WTC11 (cell line): Measurements from ENCODE around the gene PAK1. TPM values are rescaled to one million over a fixed set of nuclear protein-coding genes. Genes with fewer than 3 reads are reported as not detected.
A peak's percentile ranks its signal among the peaks of the same experiment; 100 is the strongest.

ENCODE experiments used
- ATAC-seq: fragments of 200-7000 bp; cut with Tn5 transposase; 2 replicates; pipeline ENCODE4 v1.10.0; 2021; ENCODE audit warnings: mild to moderate bottlenecking, moderate library complexity
- CTCF ChIA-PET: fragments of 300-600 bp; sonication (Branson Sonifier 250); formaldehyde crosslinking; loops from one replicate; lab custom pipeline; 2021; ENCODE audit warnings: antibody characterized with exemption; lab: Charles Lee
- POLR2A ChIA-PET: fragments of 350-600 bp; sonication (Branson Sonifier 250); formaldehyde crosslinking; loops from one replicate; lab custom pipeline; 2021; ENCODE audit warnings: antibody characterized with exemption; lab: Charles Lee
- DNase-seq: peaks from one replicate; pipeline ENCODE4 v3.0.0; 2021; ENCODE audit warnings: low spot score
- H3K27ac Mint-ChIP-seq: 2 replicates; pipeline ENCODE4 v1.8.0; 2021; ENCODE audit warnings: mixed read lengths
- H3K27me3 Mint-ChIP-seq: 2 replicates; pipeline ENCODE4 v1.8.0; 2021; ENCODE audit warnings: low read depth, mild to moderate bottlenecking, moderate library complexity, mixed read lengths
- H3K36me3 Mint-ChIP-seq: 2 replicates; pipeline ENCODE4 v1.8.0; 2021; ENCODE audit warnings: mixed read lengths
- H3K4me1 Mint-ChIP-seq: 2 replicates; pipeline ENCODE4 v1.8.0; 2022; ENCODE audit warnings: mixed read lengths
- H3K4me3 Mint-ChIP-seq: 2 replicates; pipeline ENCODE4 v1.8.0; 2021; ENCODE audit warnings: mild to moderate bottlenecking, moderate library complexity, mixed read lengths
- H3K9me3 Mint-ChIP-seq: 2 replicates; pipeline ENCODE4 v1.8.0; 2021; ENCODE audit warnings: mixed read lengths
- AFF4 ChIP-seq: sonication (generic); formaldehyde crosslinking; IDR thresholded peaks from 2 replicates; pipeline ENCODE4 v1.8.1; 2023; ENCODE audit warnings: mild to moderate bottlenecking, missing genetic modification reagents, borderline replicate concordance
- CDX4 ChIP-seq: fragments of 250-450 bp; sonication (Bioruptor Pico); IDR thresholded peaks from 2 replicates; pipeline ENCODE4 v1.9.0; 2021; ENCODE audit warnings: moderate library complexity, mild to moderate bottlenecking, inconsistent platforms, borderline replicate concordance
- E2F4 ChIP-seq: sonication (generic); formaldehyde crosslinking; IDR thresholded peaks from 2 replicates; pipeline ENCODE4 v1.8.1; 2022; ENCODE audit warnings: low read depth, mild to moderate bottlenecking, moderate library complexity, missing genetic modification reagents, borderline replicate concordance
- ERG ChIP-seq: fragments of 250-450 bp; sonication (Bioruptor Pico); IDR thresholded peaks from 2 replicates; pipeline ENCODE4 v1.8.0; 2021; ENCODE audit warnings: mild to moderate bottlenecking
- ESRRA ChIP-seq: sonication (generic); formaldehyde crosslinking; IDR thresholded peaks from 2 replicates; pipeline ENCODE4 v1.8.1; 2022; ENCODE audit warnings: mild to moderate bottlenecking, missing genetic modification reagents, borderline replicate concordance
- JAZF1 ChIP-seq: fragments of 250-450 bp; sonication (Bioruptor Pico); IDR thresholded peaks from 2 replicates; pipeline ENCODE4 v1.9.0; 2021; ENCODE audit warnings: moderate library complexity, mild to moderate bottlenecking, inconsistent platforms
- NFE2L1 ChIP-seq: sonication (generic); formaldehyde crosslinking; IDR thresholded peaks from 2 replicates; pipeline ENCODE4 v1.8.1; 2023; ENCODE audit warnings: missing genetic modification reagents
- NR3C1 ChIP-seq: sonication (generic); formaldehyde crosslinking; conservative IDR thresholded peaks from 2 replicates; pipeline ENCODE4 v1.8.1; 2023; ENCODE audit warnings: low read depth, mild to moderate bottlenecking, missing genetic modification reagents
- PRRX2 ChIP-seq: fragments of 250-450 bp; sonication (Bioruptor Pico); IDR thresholded peaks from 2 replicates; pipeline ENCODE4 v1.8.0; 2021; ENCODE audit warnings: mild to moderate bottlenecking
- ZBTB43 ChIP-seq: sonication (generic); formaldehyde crosslinking; IDR thresholded peaks from 2 replicates; pipeline ENCODE4 v1.8.1; 2023; ENCODE audit warnings: mild to moderate bottlenecking, missing genetic modification reagents
- ZNF263 ChIP-seq: sonication (generic); formaldehyde crosslinking; IDR thresholded peaks from 2 replicates; pipeline ENCODE4 v1.8.1; 2022; ENCODE audit warnings: low read depth, mild to moderate bottlenecking, moderate library complexity, missing genetic modification reagents
- ZNF396 ChIP-seq: fragments of 250-450 bp; sonication (Bioruptor Pico); IDR thresholded peaks from 2 replicates; pipeline ENCODE4 v1.8.0; 2021; ENCODE audit warnings: mild to moderate bottlenecking, moderate library complexity, borderline replicate concordance
- ZNF425 ChIP-seq: fragments of 250-450 bp; sonication (Bioruptor Pico); conservative IDR thresholded peaks from 2 replicates; pipeline ENCODE4 v1.9.0; 2021; ENCODE audit warnings: mild to moderate bottlenecking
- ZNF512 ChIP-seq: sonication (generic); formaldehyde crosslinking; IDR thresholded peaks from 2 replicates; pipeline ENCODE4 v1.8.1; 2022; ENCODE audit warnings: missing genetic modification reagents, borderline replicate concordance
- total RNA-seq: library from RNA; stranded (reverse); gene quantifications from 3 replicates; pipeline ENCODE4 v1.2.3, GENCODE V29; 2021

The PAK1 gene
- total RNA-seq, 1 experiment from 2014 or later, result 160 TPM

- TF ChIP-seq ZNF396, result no peak
- TF ChIP-seq CDX4 (CRISPR knock-in tag), result no peak
- no peak for TF ChIP-seq ZNF512
- TF ChIP-seq JAZF1, result no peak
- TF ChIP-seq NR3C1 (CRISPR knock-in tag), result no peak
- no peak for TF ChIP-seq E2F4
- no peak for TF ChIP-seq ZNF425 (CRISPR knock-in tag)
- TF ChIP-seq ZBTB43 (CRISPR knock-in tag), result no peak
- no peak for TF ChIP-seq ERG (CRISPR knock-in tag)
- TF ChIP-seq NFE2L1 (CRISPR knock-in tag), result 0 out of 2 replicates have a peak, but pooled peaks have one; percentile 13
- no peak for TF ChIP-seq ESRRA (CRISPR knock-in tag)
- no peak for TF ChIP-seq PRRX2 (CRISPR knock-in tag)
- peak; percentile 79; the same call in 1 of the 2 replicates for TF ChIP-seq ZNF263 (CRISPR knock-in tag)
These were observed at the start of gene PAK1 (continued) for GRCh38 chr11:77473801-77474683.

GRCh38 chr11:77522215-77522614, 48.3 kb upstream of the PAK1 start:
- no peak for TF ChIP-seq NR3C1 (CRISPR knock-in tag)
- no peak for TF ChIP-seq AFF4 (CRISPR knock-in tag)
- ChIA-PET POLR2A (interaction anchor here (0.6 kb wide), 1 partner anchor 184 kb away, joined by 4 read pairs; no protein-coding TSS in a partner anchor), CTCF (interaction anchor here (1.0 to 1.4 kb wide), 2 partner anchors 9 to 51 kb away, joined by 5 to 6 read pairs; no protein-coding TSS in a partner anchor)
- no peak for DNase-seq
- no peaks in the 10 kb centered on the region; the same call in 1 of the 2 replicates for H3K36me3 Mint-ChIP-seq
- H3K27me3 Mint-ChIP-seq, result no peaks in the 10 kb centered on the region
- ATAC-seq, result peak; percentile 67
- peaks cover 50% of the 10 kb centered on the region for H3K4me1 Mint-ChIP-seq
- H3K9me3 Mint-ChIP-seq, result peaks cover 5% of the 10 kb centered on the region
- H3K4me3 Mint-ChIP-seq, result no peak overlapping the region
- peak overlapping the region; percentile 91 for H3K27ac Mint-ChIP-seq
